SK-N-SH (cell line): ENCODE data around the gene A4GALT. TPM values are rescaled to one million over a fixed set of nuclear protein-coding genes. Genes with fewer than 3 reads are reported as not detected.

Experiments
- CTCF ChIA-PET: fragments of 300-600, 350-600 bp; formaldehyde crosslinking; extraction: SDS; loops from one replicate; lab custom pipeline; 2021; lab: Yijun Ruan, JAX
- POLR2A ChIA-PET: fragments of 350-600 bp; sonication (Branson Sonifier 250); formaldehyde crosslinking; extraction: SDS; loops from one replicate; lab custom pipeline; 2020; ENCODE audit warnings: antibody characterized with exemption, inconsistent platforms; lab: Yijun Ruan, JAX
- DNase-seq: peaks from one replicate; pipeline ENCODE4 v3.0.0; 2012
- H2AFZ ChIP-seq: fragments of 200-600 bp; sonication (generic); 2 replicates; pipeline ENCODE4 v1.8.1; 2016; ENCODE audit warnings: antibody characterized with exemption, mild to moderate bottlenecking, low read depth
- H3F3A ChIP-seq: fragments of 200-600 bp; sonication (generic); replicated peaks from 2 replicates; pipeline ENCODE3; 2016; ENCODE audit warnings: antibody characterized with exemption, mild to moderate bottlenecking; ENCODE audit not compliant: insufficient read depth
- H3K27ac ChIP-seq, 2 experiments: fragments of 200-500 bp in 1 of 2; fragments of 200-600 bp in 1 of 2; sonication (Bioruptor generic) in 1 of 2; sonication (generic), shearing (Covaris generic) in 1 of 2; 2 replicates each; pipeline versions ENCODE4 v1.5.1 to v1.6.1; 2014 to 2016; ENCODE audit warnings: low read depth in 2 of 2, inconsistent platforms in 1 of 2, low read length in 1 of 2, mild to moderate bottlenecking in 1 of 2, mixed read lengths in 1 of 2
- H3K27me3 ChIP-seq: fragments of 200-600 bp; sonication (generic), shearing (Covaris generic); 2 replicates; pipeline ENCODE4 v1.6.1; 2016; ENCODE audit warnings: mixed run types; ENCODE audit not compliant: insufficient read depth
- H3K36me3 ChIP-seq, 2 experiments: fragments of 200-500 bp in 1 of 2; fragments of 200-600 bp in 1 of 2; sonication (Bioruptor generic) in 1 of 2; sonication (generic) in 1 of 2; replicated peaks in 1 of 2; 2 replicates each; pipeline versions ENCODE3 to v1.5.1; 2014 to 2016; ENCODE audit warnings: low read length in 1 of 2, mild to moderate bottlenecking in 1 of 2; ENCODE audit not compliant: insufficient read depth in 2 of 2, control insufficient read depth in 1 of 2
- H3K4me1 ChIP-seq, 2 experiments: fragments of 200-500 bp in 1 of 2; fragments of 200-600 bp in 1 of 2; sonication (Bioruptor generic) in 1 of 2; sonication (generic), shearing (Covaris generic) in 1 of 2; 2 replicates each; pipeline versions ENCODE4 v1.5.1 to v1.6.1; 2014 to 2016; ENCODE audit warnings: low read depth in 1 of 2, low read length in 1 of 2, mixed run types in 1 of 2; ENCODE audit not compliant: insufficient read depth in 2 of 2, control insufficient read depth in 1 of 2
- H3K4me2 ChIP-seq: fragments of 200-600 bp; sonication (generic), shearing (Covaris generic); 2 replicates; pipeline ENCODE4 v1.6.1; 2017; ENCODE audit warnings: mixed run types
- H3K4me3 ChIP-seq, 2 experiments: fragments of 200-500 bp in 1 of 2; fragments of 200-600 bp in 1 of 2; sonication (Bioruptor generic) in 1 of 2; sonication (generic), shearing (Covaris generic) in 1 of 2; 2 replicates each; pipeline versions ENCODE4 v1.5.1 to v1.8.1; 2014 to 2016; ENCODE audit warnings: low read depth in 2 of 2, inconsistent platforms in 1 of 2, low read length in 1 of 2, mild to moderate bottlenecking in 1 of 2, mixed read lengths in 1 of 2, moderate library complexity in 1 of 2
- H3K79me2 ChIP-seq: fragments of 200-600 bp; sonication (generic); 2 replicates; pipeline ENCODE4 v1.8.1; 2017; ENCODE audit warnings: mild to moderate bottlenecking; ENCODE audit not compliant: insufficient read depth
- H3K9ac ChIP-seq: fragments of 200-600 bp; sonication (generic); 2 replicates; pipeline ENCODE4 v1.6.1; 2017; ENCODE audit warnings: mixed run types
- H3K9me2 ChIP-seq: fragments of 200-600 bp; sonication (generic); 2 replicates; pipeline ENCODE4 v1.6.1; 2017; ENCODE audit warnings: mixed run types
- H3K9me3 ChIP-seq: fragments of 200-600 bp; sonication (generic); 2 replicates; pipeline ENCODE4 v1.6.1; 2017; ENCODE audit warnings: mixed run types, mild to moderate bottlenecking, moderate library complexity
- H4K20me1 ChIP-seq: fragments of 200-600 bp; sonication (generic); 2 replicates; pipeline ENCODE4 v1.6.1; 2017; ENCODE audit warnings: mild to moderate bottlenecking, mixed run types; ENCODE audit not compliant: insufficient read depth
- CTCF ChIP-seq: fragments of 200-600 bp; sonication (generic); IDR thresholded peaks from 2 replicates; pipeline ENCODE4 v1.6.1; 2017; ENCODE audit warnings: antibody characterized with exemption, mild to moderate bottlenecking, moderate library complexity
- ELF1 ChIP-seq: IDR thresholded peaks from 2 replicates; pipeline ENCODE4 v1.4.0; 2012
- EZH2phosphoT487 ChIP-seq: fragments of 200-600 bp; sonication (generic); IDR thresholded peaks from 2 replicates; pipeline ENCODE4 v1.6.1; 2017; ENCODE audit warnings: low read depth, mixed run types, mild to moderate bottlenecking, antibody characterized with exemption, moderate library complexity, borderline replicate concordance
- MXI1 ChIP-seq: IDR thresholded peaks from 2 replicates; pipeline ENCODE4 v1.6.1; 2012; ENCODE audit warnings: mild to moderate bottlenecking, low read depth, low read length, improper control_type of control experiment
- NFIC ChIP-seq: IDR thresholded peaks from 2 replicates; pipeline ENCODE4 v1.4.0; 2012; ENCODE audit warnings: borderline replicate concordance
- POLR2AphosphoS5 ChIP-seq: IDR thresholded peaks from 2 replicates; pipeline ENCODE4 v1.6.1; 2012; ENCODE audit warnings: low read depth, low read length
- RCOR1 ChIP-seq: fragments of 150-350 bp; IDR thresholded peaks from 2 replicates; pipeline ENCODE4 v1.6.1; 2017; ENCODE audit warnings: antibody characterized with exemption, low read length
- RFX5 ChIP-seq: IDR thresholded peaks from 2 replicates; pipeline ENCODE4 v1.6.1; 2012; ENCODE audit warnings: mild to moderate bottlenecking, improper control_type of control experiment, low read length
- SIN3A ChIP-seq: IDR thresholded peaks from 2 replicates; pipeline ENCODE4 v1.6.1; 2012; ENCODE audit warnings: low read depth, mild to moderate bottlenecking, low read length, moderate library complexity, borderline replicate concordance
- TAF1 ChIP-seq: IDR thresholded peaks from 2 replicates; pipeline ENCODE4 v1.6.1; 2012; ENCODE audit warnings: low read depth, mild to moderate bottlenecking, low read length, moderate library complexity, borderline replicate concordance
- YY1 ChIP-seq: IDR thresholded peaks from 2 replicates; pipeline ENCODE4 v1.4.0; 2012; ENCODE audit warnings: low read depth, mild to moderate bottlenecking
- WGBS: methylation state at CpG from one replicate; pipeline ENCODE4 v1.1.6; 2017; ENCODE audit warnings: low lambda C conversion rate; 5-methylcytosine and 5-hydroxymethylcytosine counted together
- polyA plus RNA-seq, 3 experiments: library from polyadenylated mRNA; depleted of rRNA; stranded (reverse); fragments of >200 nt; gene quantifications; 2 replicates each; pipeline ENCODE4 v1.2.3, GENCODE V29; 2012
- TF ChIP-seq, protein P1 (sequence below): IDR thresholded peaks from 2 replicates; pipeline ENCODE4 v1.6.1; 2012; ENCODE audit warnings: mild to moderate bottlenecking, low read depth, low read length, moderate library complexity
- TF ChIP-seq, protein P2 (sequence below): fragments of 150-350 bp; IDR thresholded peaks from 2 replicates; pipeline ENCODE4 v1.6.1; 2016; ENCODE audit warnings: mild to moderate bottlenecking, low read depth, low read length

The A4GALT gene
- polyA plus RNA-seq, 1 of the 3 experiments (the other 2 are of a cell fraction) = 9.5 TPM

GRCh38 chr22:42692239-42693054 lies 28.2 kb downstream of the A4GALT start:
- Histone ChIP-seq H3K9me3 (no peaks in the 10 kb centered on the region), H3K79me2 (no peaks in the 10 kb centered on the region), H3K36me3 (no peaks in the 10 kb centered on the region), H3K4me1 (peaks cover 4 to 10% of the 10 kb centered on the region in 2 experiments; a peak in 2 of 4 replicates), H2AFZ (no peak overlapping the region), H3K27me3 (no peaks in the 10 kb centered on the region), H3K4me3 (no peak overlapping the region), H4K20me1 (no peaks in the 10 kb centered on the region), H3K9ac (no peak overlapping the region), H3K4me2 (no peak overlapping the region), H3F3A (no peaks in the 10 kb centered on the region), H3K9me2 (no peaks in the 10 kb centered on the region), H3K27ac (no peak overlapping the region)
- CTCF ChIA-PET = interaction anchor here (1.0 kb wide), 1 partner anchor 8 kb away, joined by 3 read pairs; no protein-coding TSS in a partner anchor
- 93% methylated on average over 13 of the region's 32 CpGs for WGBS
- no peak for DNase-seq
- POLR2A ChIA-PET = no interaction called here
- TF ChIP-seq, protein P1, sequence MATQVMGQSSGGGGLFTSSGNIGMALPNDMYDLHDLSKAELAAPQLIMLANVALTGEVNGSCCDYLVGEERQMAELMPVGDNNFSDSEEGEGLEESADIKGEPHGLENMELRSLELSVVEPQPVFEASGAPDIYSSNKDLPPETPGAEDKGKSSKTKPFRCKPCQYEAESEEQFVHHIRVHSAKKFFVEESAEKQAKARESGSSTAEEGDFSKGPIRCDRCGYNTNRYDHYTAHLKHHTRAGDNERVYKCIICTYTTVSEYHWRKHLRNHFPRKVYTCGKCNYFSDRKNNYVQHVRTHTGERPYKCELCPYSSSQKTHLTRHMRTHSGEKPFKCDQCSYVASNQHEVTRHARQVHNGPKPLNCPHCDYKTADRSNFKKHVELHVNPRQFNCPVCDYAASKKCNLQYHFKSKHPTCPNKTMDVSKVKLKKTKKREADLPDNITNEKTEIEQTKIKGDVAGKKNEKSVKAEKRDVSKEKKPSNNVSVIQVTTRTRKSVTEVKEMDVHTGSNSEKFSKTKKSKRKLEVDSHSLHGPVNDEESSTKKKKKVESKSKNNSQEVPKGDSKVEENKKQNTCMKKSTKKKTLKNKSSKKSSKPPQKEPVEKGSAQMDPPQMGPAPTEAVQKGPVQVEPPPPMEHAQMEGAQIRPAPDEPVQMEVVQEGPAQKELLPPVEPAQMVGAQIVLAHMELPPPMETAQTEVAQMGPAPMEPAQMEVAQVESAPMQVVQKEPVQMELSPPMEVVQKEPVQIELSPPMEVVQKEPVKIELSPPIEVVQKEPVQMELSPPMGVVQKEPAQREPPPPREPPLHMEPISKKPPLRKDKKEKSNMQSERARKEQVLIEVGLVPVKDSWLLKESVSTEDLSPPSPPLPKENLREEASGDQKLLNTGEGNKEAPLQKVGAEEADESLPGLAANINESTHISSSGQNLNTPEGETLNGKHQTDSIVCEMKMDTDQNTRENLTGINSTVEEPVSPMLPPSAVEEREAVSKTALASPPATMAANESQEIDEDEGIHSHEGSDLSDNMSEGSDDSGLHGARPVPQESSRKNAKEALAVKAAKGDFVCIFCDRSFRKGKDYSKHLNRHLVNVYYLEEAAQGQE = no peak
- TF ChIP-seq TAF1 = no peak
- TF ChIP-seq SIN3A = no peak
- no peak for TF ChIP-seq YY1

DNA sequence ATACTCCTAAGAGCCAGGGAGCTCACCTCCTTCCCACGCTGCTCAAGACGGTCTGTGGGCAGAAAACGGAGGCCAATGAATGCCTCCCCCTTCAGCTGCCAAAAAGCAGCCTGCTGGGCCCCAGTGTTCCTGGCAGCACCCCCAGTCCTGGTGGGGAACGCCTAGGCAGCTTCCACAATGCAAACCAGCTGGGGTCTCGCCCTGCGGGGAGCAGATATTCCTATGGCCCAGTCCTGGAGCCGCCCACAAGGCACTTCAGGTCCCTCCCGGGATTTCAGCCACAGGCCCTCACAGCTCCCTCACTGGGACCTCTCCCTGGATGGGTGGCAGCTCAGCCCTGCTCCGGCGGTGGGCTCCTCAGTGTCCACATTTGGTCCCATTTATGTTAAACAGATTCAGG lies 29.2 kb downstream of the A4GALT start:
- POLR2A ChIA-PET = no interaction called here
- no peak overlapping the region for H3K4me2 ChIP-seq

More for the DNA sequence above, 29.2 kb downstream of the A4GALT start:
- no peaks in the 10 kb centered on the region for H3K9me3 ChIP-seq
- no peak overlapping the region for H3K4me3 ChIP-seq
- H3K4me1 ChIP-seq = peaks cover 4 to 12% of the 10 kb centered on the region in 2 experiments; a peak in 2 of 4 replicates
- DNase-seq = no peak
- TF ChIP-seq NFIC = no peak
- TF ChIP-seq EZH2phosphoT487 = no peak
- no peak for TF ChIP-seq CTCF
- no peak for TF ChIP-seq POLR2AphosphoS5
- TF ChIP-seq, protein P1 = no peak
- no peak for TF ChIP-seq RFX5
- no peak for TF ChIP-seq ELF1
- no peak for TF ChIP-seq MXI1
- TF ChIP-seq, protein P2, sequence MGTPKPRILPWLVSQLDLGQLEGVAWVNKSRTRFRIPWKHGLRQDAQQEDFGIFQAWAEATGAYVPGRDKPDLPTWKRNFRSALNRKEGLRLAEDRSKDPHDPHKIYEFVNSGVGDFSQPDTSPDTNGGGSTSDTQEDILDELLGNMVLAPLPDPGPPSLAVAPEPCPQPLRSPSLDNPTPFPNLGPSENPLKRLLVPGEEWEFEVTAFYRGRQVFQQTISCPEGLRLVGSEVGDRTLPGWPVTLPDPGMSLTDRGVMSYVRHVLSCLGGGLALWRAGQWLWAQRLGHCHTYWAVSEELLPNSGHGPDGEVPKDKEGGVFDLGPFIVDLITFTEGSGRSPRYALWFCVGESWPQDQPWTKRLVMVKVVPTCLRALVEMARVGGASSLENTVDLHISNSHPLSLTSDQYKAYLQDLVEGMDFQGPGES = no peak
- no peak for TF ChIP-seq RCOR1
- CTCF ChIA-PET = no interaction called here
- H2AFZ ChIP-seq = no peak overlapping the region
- H4K20me1 ChIP-seq = no peaks in the 10 kb centered on the region
- H3K79me2 ChIP-seq = no peaks in the 10 kb centered on the region
- H3K27ac ChIP-seq = no peak overlapping the region
- no peaks in the 10 kb centered on the region for H3K27me3 ChIP-seq
- no peaks in the 10 kb centered on the region for H3F3A ChIP-seq
- no peaks in the 10 kb centered on the region for H3K36me3 ChIP-seq
- H3K9ac ChIP-seq = no peak overlapping the region
- WGBS = 100% methylated on average over 2 of the region's 10 CpGs
- no peaks in the 10 kb centered on the region for H3K9me2 ChIP-seq
